ENCODE data around the gene KCNE4. TPM values are rescaled to one million over a fixed set of nuclear protein-coding genes. Genes with fewer than 3 reads are reported as not detected.
A peak's percentile ranks its signal among the peaks of the same experiment; 100 is the strongest.

KCNE4 gene
- total and polyA plus RNA-seq, 9 of the 15 experiments (the other 6 are each of a cell fraction or from before 2014, with no cell fraction given), result not detected

DNA sequence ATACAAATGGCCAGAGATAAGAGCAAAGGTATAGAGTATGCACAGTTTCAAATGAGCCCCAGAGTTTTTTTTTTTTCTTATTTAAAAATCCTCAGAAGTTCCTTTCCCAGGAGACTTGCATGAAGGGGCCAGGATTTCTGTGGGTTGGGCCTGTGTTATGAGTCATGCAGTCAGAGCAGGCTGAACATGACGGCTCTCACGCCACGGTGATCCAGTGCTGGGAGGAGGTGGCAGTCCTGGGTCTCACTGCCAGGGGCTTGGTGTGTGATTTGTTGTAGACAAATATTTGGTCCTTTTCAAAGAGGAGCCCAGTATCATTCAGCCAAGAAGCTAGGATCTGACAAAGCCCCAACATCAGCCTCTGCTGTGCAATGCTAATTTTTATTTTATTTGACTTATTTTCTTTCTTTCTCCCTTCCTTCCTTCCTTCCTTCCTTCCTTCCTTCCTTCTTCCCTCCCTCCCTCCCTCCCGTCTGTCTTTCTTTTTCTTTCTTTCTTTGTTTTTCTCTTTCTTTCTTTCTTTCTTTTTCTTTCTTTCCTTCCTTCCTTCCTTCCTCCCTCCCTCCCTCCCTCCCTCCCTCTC, 10.4 kb upstream of the KCNE4 start (continued):
- no peak for TF ChIP-seq PHF20 (IDR thresholded peaks at IDR 0.05; ENCODE audit: partially characterized antibody)
- no peak for TF ChIP-seq TRIM24 (IDR thresholded peaks at IDR 0.05)
- no peak for TF ChIP-seq MAFF (IDR thresholded peaks at IDR 0.05; ENCODE audit: low read length)
- TF ChIP-seq GATAD2B (IDR thresholded peaks at IDR 0.05; ENCODE audit: borderline replicate concordance), result no peak
- no peak for TF ChIP-seq COPS2 (conservative IDR thresholded peaks at IDR 0.05)
- TF ChIP-seq, protein P1, sequence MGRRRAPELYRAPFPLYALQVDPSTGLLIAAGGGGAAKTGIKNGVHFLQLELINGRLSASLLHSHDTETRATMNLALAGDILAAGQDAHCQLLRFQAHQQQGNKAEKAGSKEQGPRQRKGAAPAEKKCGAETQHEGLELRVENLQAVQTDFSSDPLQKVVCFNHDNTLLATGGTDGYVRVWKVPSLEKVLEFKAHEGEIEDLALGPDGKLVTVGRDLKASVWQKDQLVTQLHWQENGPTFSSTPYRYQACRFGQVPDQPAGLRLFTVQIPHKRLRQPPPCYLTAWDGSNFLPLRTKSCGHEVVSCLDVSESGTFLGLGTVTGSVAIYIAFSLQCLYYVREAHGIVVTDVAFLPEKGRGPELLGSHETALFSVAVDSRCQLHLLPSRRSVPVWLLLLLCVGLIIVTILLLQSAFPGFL (CRISPR knock-in tag; IDR thresholded peaks at IDR 0.05), result no peak
- TF ChIP-seq NFXL1 (CRISPR knock-in tag; IDR thresholded peaks at IDR 0.05), result no peak
- TF ChIP-seq, protein P2, sequence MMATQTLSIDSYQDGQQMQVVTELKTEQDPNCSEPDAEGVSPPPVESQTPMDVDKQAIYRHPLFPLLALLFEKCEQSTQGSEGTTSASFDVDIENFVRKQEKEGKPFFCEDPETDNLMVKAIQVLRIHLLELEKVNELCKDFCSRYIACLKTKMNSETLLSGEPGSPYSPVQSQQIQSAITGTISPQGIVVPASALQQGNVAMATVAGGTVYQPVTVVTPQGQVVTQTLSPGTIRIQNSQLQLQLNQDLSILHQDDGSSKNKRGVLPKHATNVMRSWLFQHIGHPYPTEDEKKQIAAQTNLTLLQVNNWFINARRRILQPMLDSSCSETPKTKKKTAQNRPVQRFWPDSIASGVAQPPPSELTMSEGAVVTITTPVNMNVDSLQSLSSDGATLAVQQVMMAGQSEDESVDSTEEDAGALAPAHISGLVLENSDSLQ (IDR thresholded peaks at IDR 0.05), result 0 out of 2 replicates have a peak, but pooled peaks have one; percentile 13
- TF ChIP-seq, protein P3, sequence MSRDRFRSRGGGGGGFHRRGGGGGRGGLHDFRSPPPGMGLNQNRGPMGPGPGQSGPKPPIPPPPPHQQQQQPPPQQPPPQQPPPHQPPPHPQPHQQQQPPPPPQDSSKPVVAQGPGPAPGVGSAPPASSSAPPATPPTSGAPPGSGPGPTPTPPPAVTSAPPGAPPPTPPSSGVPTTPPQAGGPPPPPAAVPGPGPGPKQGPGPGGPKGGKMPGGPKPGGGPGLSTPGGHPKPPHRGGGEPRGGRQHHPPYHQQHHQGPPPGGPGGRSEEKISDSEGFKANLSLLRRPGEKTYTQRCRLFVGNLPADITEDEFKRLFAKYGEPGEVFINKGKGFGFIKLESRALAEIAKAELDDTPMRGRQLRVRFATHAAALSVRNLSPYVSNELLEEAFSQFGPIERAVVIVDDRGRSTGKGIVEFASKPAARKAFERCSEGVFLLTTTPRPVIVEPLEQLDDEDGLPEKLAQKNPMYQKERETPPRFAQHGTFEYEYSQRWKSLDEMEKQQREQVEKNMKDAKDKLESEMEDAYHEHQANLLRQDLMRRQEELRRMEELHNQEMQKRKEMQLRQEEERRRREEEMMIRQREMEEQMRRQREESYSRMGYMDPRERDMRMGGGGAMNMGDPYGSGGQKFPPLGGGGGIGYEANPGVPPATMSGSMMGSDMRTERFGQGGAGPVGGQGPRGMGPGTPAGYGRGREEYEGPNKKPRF (IDR thresholded peaks at IDR 0.05; ENCODE audit: low read depth, low read length), result no peak
- TF ChIP-seq ZNF778 (CRISPR knock-in tag; IDR thresholded peaks at IDR 0.05), result no peak
- peak; percentile 94 for TF ChIP-seq JUND (IDR thresholded peaks at IDR 0.05; ENCODE audit: borderline replicate concordance, low read depth, low read length)
- peak; percentile 92; the same call in 2 of the 3 replicates for TF ChIP-seq JUND (tag; IDR thresholded peaks at IDR 0.05; ENCODE audit: borderline replicate concordance, low read depth, low read length)
- no peak for TF ChIP-seq MCM3 (IDR thresholded peaks at IDR 0.05)
- no peak for TF ChIP-seq ZNF274 (IDR thresholded peaks at IDR 0.05; ENCODE audit: borderline replicate concordance, low read depth, low read length)
- TF ChIP-seq ZNF165 (CRISPR knock-in tag; IDR thresholded peaks at IDR 0.05; ENCODE audit: borderline replicate concordance), result no peak
- TF ChIP-seq BHLHE40 (IDR thresholded peaks at IDR 0.05; ENCODE audit: low read length), result 0 out of 2 replicates have a peak, but pooled peaks have one; percentile 11
- no peak for TF ChIP-seq GABPA (tag; conservative IDR thresholded peaks at IDR 0.05; ENCODE audit: low read depth)
- TF ChIP-seq, protein P4, sequence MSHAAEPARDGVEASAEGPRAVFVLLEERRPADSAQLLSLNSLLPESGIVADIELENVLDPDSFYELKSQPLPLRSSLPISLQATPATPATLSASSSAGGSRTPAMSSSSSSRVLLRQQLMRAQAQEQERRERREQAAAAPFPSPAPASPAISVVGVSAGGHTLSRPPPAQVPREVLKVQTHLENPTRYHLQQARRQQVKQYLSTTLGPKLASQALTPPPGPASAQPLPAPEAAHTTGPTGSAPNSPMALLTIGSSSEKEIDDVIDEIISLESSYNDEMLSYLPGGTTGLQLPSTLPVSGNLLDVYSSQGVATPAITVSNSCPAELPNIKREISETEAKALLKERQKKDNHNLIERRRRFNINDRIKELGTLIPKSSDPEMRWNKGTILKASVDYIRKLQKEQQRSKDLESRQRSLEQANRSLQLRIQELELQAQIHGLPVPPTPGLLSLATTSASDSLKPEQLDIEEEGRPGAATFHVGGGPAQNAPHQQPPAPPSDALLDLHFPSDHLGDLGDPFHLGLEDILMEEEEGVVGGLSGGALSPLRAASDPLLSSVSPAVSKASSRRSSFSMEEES (CRISPR knock-in tag; IDR thresholded peaks at IDR 0.05), result no peak
- no peak for TF ChIP-seq ZNF146 (CRISPR knock-in tag; IDR thresholded peaks at IDR 0.05; ENCODE audit: unreplicated experiment)
- TF ChIP-seq KLF16 (IDR thresholded peaks at IDR 0.05), result no peak
- TF ChIP-seq RBBP5 (IDR thresholded peaks at IDR 0.05; ENCODE audit: borderline replicate concordance, insufficient read depth, low read length, poor library complexity, severe bottlenecking), result no peak
- TF ChIP-seq DPF2 (IDR thresholded peaks at IDR 0.05), result peak; percentile 49; the same call in 1 of the 2 replicates
- no peak for TF ChIP-seq SMARCC2 (IDR thresholded peaks at IDR 0.05; ENCODE audit: low read depth)
- no peak for TF ChIP-seq TOE1 (IDR thresholded peaks at IDR 0.05; ENCODE audit: borderline replicate concordance)
- no peak for TF ChIP-seq TOE1 (CRISPR knock-in tag; IDR thresholded peaks at IDR 0.05; ENCODE audit: borderline replicate concordance, low read depth)
- TF ChIP-seq L3MBTL2 (IDR thresholded peaks at IDR 0.05), result peak; percentile 20; the same call in 1 of the 2 replicates
